SK-N-MC (cell line): ENCODE results near the gene DGKD.
A peak's percentile ranks its signal among the peaks of the same experiment; 100 is the strongest.

Experiments
- DNase-seq: peaks from one replicate; pipeline ENCODE4 v3.0.0-alpha.2; 2011; ENCODE audit warnings: low read depth, low spot score
- H3K27ac ChIP-seq: fragments of 200-600 bp; sonication (generic); 2 replicates; pipeline ENCODE4 v1.5.1; 2016; ENCODE audit warnings: mixed run types
- H3K36me3 ChIP-seq: fragments of 200-600 bp; sonication (generic); 2 replicates; pipeline ENCODE4 v1.6.1; 2017; ENCODE audit warnings: antibody characterized with exemption, low read length, mixed read lengths; ENCODE audit not compliant: insufficient read depth
- H3K4me3 ChIP-seq: fragments of 200-600 bp; sonication (generic); 2 replicates; pipeline ENCODE4 v1.5.1; 2016
- H3K9ac ChIP-seq: fragments of 200-600 bp; sonication (generic); 2 replicates; pipeline ENCODE4 v1.8.0; 2017; ENCODE audit warnings: mixed run types, mixed read lengths; ENCODE audit not compliant: insufficient read length
- H3K9me3 ChIP-seq: fragments of 200-600 bp; sonication (generic); 2 replicates; pipeline ENCODE4 v1.6.1; 2017; ENCODE audit warnings: low read depth, mild to moderate bottlenecking, antibody characterized with exemption, low read length, moderate library complexity, mixed read lengths
- EZH2 ChIP-seq: fragments of 200-600 bp; sonication (generic); IDR thresholded peaks from one replicate; pipeline ENCODE4 v1.6.1; 2017; ENCODE audit warnings: antibody characterized with exemption
- FOXP2 ChIP-seq: optimal IDR thresholded peaks from 2 replicates; pipeline ENCODE3; 2011; ENCODE audit warnings: mild to moderate bottlenecking, moderate library complexity; ENCODE audit not compliant: insufficient read depth; ENCODE audit errors: extremely low read length, control extremely low read depth
- POLR2AphosphoS5 ChIP-seq: IDR thresholded peaks from 2 replicates; pipeline ENCODE4 v1.6.1; 2012; ENCODE audit warnings: mild to moderate bottlenecking, low read depth, low read length, borderline replicate concordance

DGKD gene, protein sequence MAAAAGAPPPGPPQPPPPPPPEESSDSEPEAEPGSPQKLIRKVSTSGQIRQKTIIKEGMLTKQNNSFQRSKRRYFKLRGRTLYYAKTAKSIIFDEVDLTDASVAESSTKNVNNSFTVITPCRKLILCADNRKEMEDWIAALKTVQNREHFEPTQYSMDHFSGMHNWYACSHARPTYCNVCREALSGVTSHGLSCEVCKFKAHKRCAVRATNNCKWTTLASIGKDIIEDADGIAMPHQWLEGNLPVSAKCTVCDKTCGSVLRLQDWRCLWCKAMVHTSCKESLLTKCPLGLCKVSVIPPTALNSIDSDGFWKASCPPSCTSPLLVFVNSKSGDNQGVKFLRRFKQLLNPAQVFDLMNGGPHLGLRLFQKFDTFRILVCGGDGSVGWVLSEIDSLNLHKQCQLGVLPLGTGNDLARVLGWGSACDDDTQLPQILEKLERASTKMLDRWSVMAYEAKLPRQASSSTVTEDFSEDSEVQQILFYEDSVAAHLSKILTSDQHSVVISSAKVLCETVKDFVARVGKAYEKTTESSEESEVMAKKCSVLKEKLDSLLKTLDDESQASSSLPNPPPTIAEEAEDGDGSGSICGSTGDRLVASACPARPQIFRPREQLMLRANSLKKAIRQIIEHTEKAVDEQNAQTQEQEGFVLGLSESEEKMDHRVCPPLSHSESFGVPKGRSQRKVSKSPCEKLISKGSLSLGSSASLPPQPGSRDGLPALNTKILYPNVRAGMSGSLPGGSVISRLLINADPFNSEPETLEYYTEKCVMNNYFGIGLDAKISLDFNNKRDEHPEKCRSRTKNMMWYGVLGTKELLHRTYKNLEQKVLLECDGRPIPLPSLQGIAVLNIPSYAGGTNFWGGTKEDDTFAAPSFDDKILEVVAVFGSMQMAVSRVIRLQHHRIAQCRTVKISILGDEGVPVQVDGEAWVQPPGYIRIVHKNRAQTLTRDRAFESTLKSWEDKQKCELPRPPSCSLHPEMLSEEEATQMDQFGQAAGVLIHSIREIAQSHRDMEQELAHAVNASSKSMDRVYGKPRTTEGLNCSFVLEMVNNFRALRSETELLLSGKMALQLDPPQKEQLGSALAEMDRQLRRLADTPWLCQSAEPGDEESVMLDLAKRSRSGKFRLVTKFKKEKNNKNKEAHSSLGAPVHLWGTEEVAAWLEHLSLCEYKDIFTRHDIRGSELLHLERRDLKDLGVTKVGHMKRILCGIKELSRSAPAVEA

DNA sequence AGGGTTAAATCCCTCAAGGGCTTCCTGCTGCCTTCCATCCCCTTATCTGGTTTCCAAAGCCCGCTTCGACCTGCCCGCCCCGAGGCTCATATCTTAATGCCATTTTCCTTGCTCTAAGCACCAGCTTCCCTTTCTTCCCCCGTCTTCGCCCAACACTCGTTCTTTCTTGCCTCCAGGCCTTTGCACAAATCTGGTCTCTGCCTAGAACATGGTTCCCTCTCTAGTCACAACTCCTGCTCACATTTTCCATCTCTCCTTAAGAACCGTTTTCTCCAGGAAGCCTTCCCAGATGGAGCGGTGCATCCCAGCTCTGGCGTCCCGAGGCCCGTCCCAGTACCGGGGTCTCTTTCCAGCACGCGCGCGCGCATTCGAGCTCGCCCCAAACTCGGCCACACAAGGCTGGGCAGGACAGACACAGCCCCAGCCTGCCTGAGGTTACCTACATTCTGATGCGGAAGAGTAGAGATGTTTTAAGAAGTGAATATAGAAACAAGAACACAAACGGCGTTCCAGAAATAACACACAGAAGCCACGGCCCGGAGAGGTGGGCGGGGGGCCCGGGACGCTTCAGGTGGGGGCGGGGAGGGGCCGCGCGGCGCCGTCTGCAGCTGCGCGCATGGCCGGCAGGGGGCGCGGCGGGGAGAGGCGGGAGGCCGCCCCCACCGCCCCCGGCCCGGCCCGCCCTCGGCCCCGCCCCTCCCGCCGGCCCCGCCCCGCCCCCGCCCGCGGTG, at the start of gene DGKD:
DGKD (plus strand) TSS at position 726 of the 731 bp plus-strand sequence. CDS start 25 bp downstream, outside the sequence.
- H3K9me3 ChIP-seq: no peaks in the 10 kb centered on the region
- H3K36me3 ChIP-seq: peaks cover 32% of the 10 kb centered on the region
- H3K4me3 ChIP-seq: peak within 1 kb of the TSS; percentile 90
- peak within 1 kb of the TSS; percentile 87 for H3K9ac ChIP-seq
- H3K27ac ChIP-seq: peak within 1 kb of the TSS; percentile 86
- no peak for DNase-seq
- TF ChIP-seq FOXP2: no peak
- TF ChIP-seq EZH2: no peak
- TF ChIP-seq POLR2AphosphoS5: no peak; the same call in 1 of the 2 replicates

DNA sequence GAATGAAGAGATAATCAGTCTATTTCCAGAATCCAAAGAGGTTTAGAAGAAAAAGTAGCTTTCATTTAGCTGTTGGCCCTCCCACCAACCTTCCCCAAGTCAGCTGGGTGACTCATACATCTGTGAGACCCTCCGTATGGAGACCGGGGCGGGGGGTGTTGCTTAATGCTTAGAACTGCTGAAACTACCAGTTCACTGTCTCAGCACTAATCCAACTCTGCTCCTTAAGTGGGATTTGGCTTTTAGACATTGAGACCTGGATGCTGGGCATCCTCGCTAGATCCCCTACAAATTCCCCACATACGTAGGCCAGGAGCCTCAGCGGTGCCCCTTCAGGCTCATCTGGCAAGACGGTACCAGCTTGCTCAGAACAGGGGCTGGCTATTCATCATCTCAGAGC, 46.7 kb upstream of the DGKD start, which contains the start of gene SAG:
SAG (plus strand) TSS at position 252 of the 400 bp plus-strand sequence. CDS start 1,374 bp downstream, outside the sequence.
- no peak within 1 kb of the TSS for H3K4me3 ChIP-seq
- TF ChIP-seq POLR2AphosphoS5 (no peak), EZH2 (no peak), FOXP2 (no peak)
- no peak within 1 kb of the TSS for H3K27ac ChIP-seq
- no peak for DNase-seq
- no peaks in the 10 kb centered on the region for H3K36me3 ChIP-seq
- H3K9ac ChIP-seq: no peak within 1 kb of the TSS
- no peaks in the 10 kb centered on the region for H3K9me3 ChIP-seq

DNA sequence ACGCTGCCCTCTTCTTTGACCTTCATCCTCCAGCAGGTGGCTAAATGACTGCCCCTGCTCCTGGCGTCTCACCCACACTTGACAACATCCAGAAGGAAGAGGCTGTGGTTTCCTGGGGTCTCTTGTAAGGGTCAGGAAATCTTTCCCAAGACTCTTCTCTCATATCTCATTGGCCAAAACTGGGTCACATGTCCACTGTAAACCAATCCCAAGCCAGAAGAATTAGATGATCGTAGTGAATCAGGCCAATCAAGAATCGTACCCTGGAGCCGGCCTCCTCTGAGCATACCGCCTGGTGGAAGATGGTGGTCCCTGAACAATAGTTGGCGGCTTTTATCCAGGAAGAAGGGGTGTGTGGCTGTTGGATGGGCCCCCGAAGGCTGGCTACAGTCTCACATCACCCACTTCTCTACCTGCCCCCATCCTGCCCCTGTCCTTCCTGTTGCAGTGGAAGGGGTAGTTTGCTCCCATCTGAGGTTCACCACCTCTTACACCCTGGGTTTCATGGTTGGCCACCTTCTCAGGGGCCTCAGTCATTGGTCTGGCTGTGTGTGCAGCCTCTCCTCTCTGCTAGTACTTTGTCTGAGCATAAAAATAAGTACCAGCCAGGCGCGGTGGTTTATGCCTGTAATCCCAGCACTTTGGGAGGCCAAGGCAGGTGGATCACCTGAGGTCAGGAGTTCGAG, 42.9 kb upstream of the DGKD start:
- no peak for DNase-seq

DNA sequence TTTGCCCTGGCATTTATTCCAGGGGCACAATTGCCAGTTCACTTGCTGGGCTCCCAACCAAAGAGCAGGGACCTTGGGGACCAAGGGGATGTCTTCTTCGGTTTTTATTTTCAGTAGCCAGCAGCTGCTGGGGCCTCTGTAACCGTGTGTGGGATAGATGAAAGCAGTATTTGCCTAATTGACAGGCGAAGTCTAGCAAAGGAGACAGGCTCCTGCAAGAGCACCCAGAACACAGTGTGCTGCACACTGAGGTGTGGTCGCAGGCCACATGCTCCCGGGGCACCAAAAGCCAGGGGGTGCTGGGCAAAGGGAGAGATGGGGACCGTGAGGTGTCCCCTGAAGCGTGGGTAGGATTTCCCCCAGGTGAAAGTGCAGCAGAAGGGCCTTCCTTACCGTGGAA, 41.4 kb upstream of the DGKD start:
- Histone ChIP-seq H3K27ac (no peak overlapping the region), H3K9ac (no peak overlapping the region), H3K36me3 (no peaks in the 10 kb centered on the region), H3K4me3 (no peak overlapping the region), H3K9me3 (no peaks in the 10 kb centered on the region; the same call in 1 of the 2 replicates)
- DNase-seq: no peak
- TF ChIP-seq EZH2 (no peak), POLR2AphosphoS5 (no peak), FOXP2 (no peak)

More for the DNA sequence above, 42.9 kb upstream of the DGKD start:
- Histone ChIP-seq H3K9ac (no peak overlapping the region), H3K9me3 (no peaks in the 10 kb centered on the region), H3K27ac (no peak overlapping the region), H3K4me3 (no peak overlapping the region), H3K36me3 (no peaks in the 10 kb centered on the region)
- TF ChIP-seq POLR2AphosphoS5 (no peak), FOXP2 (no peak), EZH2 (no peak)

DNA sequence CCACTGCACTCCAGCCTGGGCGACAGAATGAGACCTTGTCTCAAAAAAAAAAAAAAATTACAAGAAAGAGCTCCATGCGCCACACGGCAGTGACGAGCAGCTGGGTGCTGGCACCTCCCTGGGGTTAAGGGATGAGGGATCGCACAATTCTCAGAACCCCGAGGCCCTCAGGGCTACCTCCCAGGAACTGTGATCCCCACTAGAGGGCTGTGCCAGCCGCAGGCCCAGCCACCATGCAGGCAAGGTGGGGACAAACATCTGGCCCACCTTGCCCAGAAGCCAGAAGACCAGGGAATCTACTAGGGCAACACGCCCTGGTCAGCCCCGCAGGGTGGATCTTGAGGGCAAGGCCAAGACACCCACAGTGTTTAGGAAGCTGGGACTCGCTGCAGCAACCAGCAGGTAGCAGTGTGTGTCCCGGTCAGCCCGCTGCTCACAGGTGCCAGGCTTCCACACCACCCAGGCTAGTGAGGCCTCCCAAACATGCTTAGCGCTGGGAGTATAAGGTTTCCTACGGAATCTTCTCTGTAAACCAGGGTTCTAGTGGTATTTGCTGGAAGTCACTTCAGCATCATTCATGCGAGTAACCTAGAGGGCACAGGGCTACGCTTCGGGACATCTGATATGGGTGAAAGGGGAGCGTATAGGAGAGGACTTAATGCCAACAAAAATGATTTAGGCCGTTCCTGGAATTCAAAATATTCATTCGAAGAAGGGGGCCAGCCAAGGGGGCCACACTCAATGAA, 39.9 kb upstream of the DGKD start:
- no peak overlapping the region for H3K9ac ChIP-seq
- no peaks in the 10 kb centered on the region; the same call in 1 of the 2 replicates for H3K9me3 ChIP-seq
- no peak overlapping the region for H3K4me3 ChIP-seq
- DNase-seq: no peak
- TF ChIP-seq FOXP2 (no peak), EZH2 (no peak), POLR2AphosphoS5 (no peak)
- no peak overlapping the region for H3K27ac ChIP-seq
- no peaks in the 10 kb centered on the region for H3K36me3 ChIP-seq

DNA sequence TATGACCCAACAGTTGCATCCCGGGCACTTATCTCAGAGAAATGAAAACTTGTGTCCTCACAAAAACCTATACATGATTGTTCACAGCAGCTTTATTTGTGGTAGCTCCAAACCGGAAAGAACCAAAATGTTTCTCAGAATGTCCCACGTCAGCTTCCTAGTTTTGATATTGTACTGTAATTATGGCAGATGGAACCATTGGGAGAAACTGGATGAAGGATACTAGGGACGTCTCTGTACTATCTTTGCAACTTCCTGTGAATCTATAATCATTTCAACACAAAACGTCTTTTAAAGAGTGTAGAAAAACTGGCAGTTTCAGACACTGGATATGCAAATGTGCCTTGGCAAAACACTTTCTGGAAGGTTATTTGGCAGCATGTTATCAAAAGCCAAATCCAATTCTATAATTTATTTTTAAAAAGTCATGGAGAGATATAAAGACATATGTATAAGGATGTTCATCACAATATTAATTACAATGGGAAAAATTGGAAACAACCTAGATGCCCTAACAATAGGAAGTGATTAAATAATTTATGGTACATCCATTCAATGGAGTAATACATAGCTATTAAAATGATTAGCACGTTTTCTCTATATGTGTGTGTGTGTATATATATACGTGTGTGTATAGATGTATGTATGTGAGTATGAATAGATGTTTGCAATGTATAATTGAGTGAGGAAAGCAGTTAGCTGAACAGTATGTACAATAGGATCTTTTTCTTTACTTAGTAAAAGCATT, 36.9 kb upstream of the DGKD start:
- Histone ChIP-seq H3K4me3 (no peak overlapping the region), H3K36me3 (no peaks in the 10 kb centered on the region), H3K9ac (no peak overlapping the region), H3K9me3 (no peaks in the 10 kb centered on the region; the same call in 1 of the 2 replicates), H3K27ac (no peak overlapping the region)
- no peak for DNase-seq
- TF ChIP-seq POLR2AphosphoS5: no peak
- TF ChIP-seq FOXP2: no peak
- TF ChIP-seq EZH2: no peak
